MM.1S (cell line): Measurements from ENCODE around the gene SLC13A3.

Source experiments
- DNase-seq: peaks from one replicate; pipeline ENCODE4 v3.0.0-alpha.2; 2015
- H2AFZ ChIP-seq: fragments of 300-600 bp; sonication (generic); 2 replicates; pipeline ENCODE4 v1.6.0; 2016; ENCODE audit warnings: antibody characterized with exemption, low read length
- H3F3A ChIP-seq: fragments of 300-600 bp; sonication (generic); 2 replicates; pipeline ENCODE4 v1.6.1; 2016; ENCODE audit warnings: mild to moderate bottlenecking, antibody characterized with exemption, low read length, moderate library complexity, mixed read lengths; ENCODE audit not compliant: insufficient read depth
- H3K27ac ChIP-seq: fragments of 300-600 bp; sonication (generic); 2 replicates; pipeline ENCODE4 v1.5.1; 2016; ENCODE audit warnings: mild to moderate bottlenecking, low read length
- H3K27me3 ChIP-seq: fragments of 300-600 bp; sonication (generic); replicated peaks from 2 replicates; pipeline ENCODE4 v1.6.0; 2016; ENCODE audit warnings: low read length; ENCODE audit not compliant: insufficient read depth
- H3K36me3 ChIP-seq: fragments of 300-600 bp; sonication (generic); replicated peaks from 2 replicates; pipeline ENCODE4 v1.6.1; 2016; ENCODE audit warnings: mild to moderate bottlenecking, low read length, mixed read lengths; ENCODE audit not compliant: insufficient read depth
- H3K4me1 ChIP-seq: fragments of 300-600 bp; sonication (generic); 2 replicates; pipeline ENCODE4 v1.6.1; 2016; ENCODE audit warnings: low read length, mixed read lengths
- H3K4me2 ChIP-seq: fragments of 300-600 bp; sonication (generic); 2 replicates; pipeline ENCODE4 v1.6.0; 2016; ENCODE audit warnings: low read depth, low read length
- H3K4me3 ChIP-seq: fragments of 300-600 bp; sonication (generic); 2 replicates; pipeline ENCODE4 v1.5.1; 2016; ENCODE audit warnings: low read length, mixed read lengths
- H3K79me2 ChIP-seq: fragments of 300-600 bp; sonication (generic); 2 replicates; pipeline ENCODE4 v1.6.1; 2016; ENCODE audit warnings: mixed run types, low read length, mixed read lengths
- H3K9ac ChIP-seq: fragments of 300-600 bp; sonication (generic); 2 replicates; pipeline ENCODE4 v1.6.1; 2016; ENCODE audit warnings: low read length, mixed read lengths
- H3K9me2 ChIP-seq: fragments of 300-600 bp; sonication (generic); replicated peaks from 2 replicates; pipeline ENCODE4 v1.6.1; 2016; ENCODE audit warnings: mild to moderate bottlenecking, low read length, mixed read lengths; ENCODE audit not compliant: insufficient read depth
- H3K9me3 ChIP-seq: fragments of 300-600 bp; sonication (generic); replicated peaks from 2 replicates; pipeline ENCODE4 v1.6.1; 2016; ENCODE audit warnings: mild to moderate bottlenecking, low read length, mixed read lengths; ENCODE audit not compliant: insufficient read depth
- H4K20me1 ChIP-seq: fragments of 300-600 bp; sonication (generic); 2 replicates; pipeline ENCODE4 v1.6.1; 2016; ENCODE audit warnings: mild to moderate bottlenecking, low read length, moderate library complexity, mixed read lengths; ENCODE audit not compliant: insufficient read depth
- EZH2 ChIP-seq: fragments of 300-600 bp; sonication (generic); optimal IDR thresholded peaks from 2 replicates; pipeline ENCODE3; 2017; ENCODE audit warnings: low read depth, mild to moderate bottlenecking, antibody characterized with exemption, low read length, mixed read lengths
- EZH2phosphoT487 ChIP-seq: fragments of 300-600 bp; sonication (generic); IDR thresholded peaks from 2 replicates; pipeline ENCODE4 v1.6.1; 2018; ENCODE audit warnings: antibody characterized with exemption, low read length
- TF ChIP-seq, protein P1 (sequence below): fragments of 300-600 bp; sonication (generic); IDR thresholded peaks from 2 replicates; pipeline ENCODE4 v1.5.1; 2016; ENCODE audit warnings: antibody characterized with exemption, low read length, mixed read lengths

Gene SLC13A3

DNA sequence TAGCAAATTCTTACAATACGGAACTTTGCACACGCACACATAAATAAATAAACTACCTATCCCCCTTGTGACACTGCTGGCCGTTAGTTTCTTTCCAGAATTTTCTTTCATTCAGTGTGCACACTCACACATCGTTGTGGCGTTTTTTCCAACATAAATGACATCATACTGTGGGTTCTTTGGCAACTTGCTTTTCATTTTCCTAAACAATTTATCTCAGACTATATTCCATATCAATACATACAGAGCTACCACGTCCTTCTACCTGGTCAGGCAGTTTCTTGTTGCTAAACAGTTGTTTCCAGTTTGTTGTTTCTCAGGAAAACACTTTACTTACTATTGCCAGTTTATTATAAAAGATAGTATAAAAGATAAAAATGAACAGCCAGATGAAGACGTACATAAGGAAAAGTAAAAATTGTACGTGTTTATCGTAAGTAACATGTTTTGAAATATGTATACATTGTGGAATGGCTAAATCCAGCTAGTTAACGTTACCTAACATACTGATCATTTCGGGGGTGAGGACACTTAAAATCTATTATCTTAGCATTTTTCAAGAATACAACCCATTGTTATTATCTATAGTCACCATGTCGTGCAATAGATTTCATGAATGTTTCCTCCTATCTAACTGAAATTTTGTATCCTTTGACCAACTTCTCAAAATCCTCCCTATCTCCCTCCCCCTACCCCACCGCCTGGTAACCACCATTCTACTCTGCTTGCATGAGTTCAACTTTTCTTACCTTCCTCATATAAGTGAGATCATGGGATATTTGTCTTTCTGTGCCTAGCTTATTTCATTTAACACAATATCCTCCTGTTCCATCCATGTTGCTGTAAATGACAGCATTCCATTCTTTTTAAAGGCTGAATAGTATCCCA is 39.2 kb upstream of the SLC13A3 start:
- Histone ChIP-seq H2AFZ (peak overlapping the region; percentile 72; the same call in 1 of the 2 replicates), H3K79me2 (peaks cover 39% of the 10 kb centered on the region), H3K4me1 (peaks cover 34% of the 10 kb centered on the region), H3K4me3 (peak overlapping the region; percentile 72; the same call in 1 of the 2 replicates), H3F3A (no peaks in the 10 kb centered on the region), H3K9ac (peak overlapping the region; percentile 86; the same call in 1 of the 2 replicates), H3K9me3 (no peaks in the 10 kb centered on the region), H3K4me2 (peak overlapping the region; percentile 74; the same call in 1 of the 2 replicates), H4K20me1 (no peaks in the 10 kb centered on the region), H3K36me3 (peaks cover 5% of the 10 kb centered on the region; the same call in 1 of the 2 replicates), H3K27ac (no peak overlapping the region), H3K27me3 (no peaks in the 10 kb centered on the region), H3K9me2 (no peaks in the 10 kb centered on the region)
- TF ChIP-seq EZH2phosphoT487 (no peak), EZH2 (no peak)
- TF ChIP-seq, protein P1, sequence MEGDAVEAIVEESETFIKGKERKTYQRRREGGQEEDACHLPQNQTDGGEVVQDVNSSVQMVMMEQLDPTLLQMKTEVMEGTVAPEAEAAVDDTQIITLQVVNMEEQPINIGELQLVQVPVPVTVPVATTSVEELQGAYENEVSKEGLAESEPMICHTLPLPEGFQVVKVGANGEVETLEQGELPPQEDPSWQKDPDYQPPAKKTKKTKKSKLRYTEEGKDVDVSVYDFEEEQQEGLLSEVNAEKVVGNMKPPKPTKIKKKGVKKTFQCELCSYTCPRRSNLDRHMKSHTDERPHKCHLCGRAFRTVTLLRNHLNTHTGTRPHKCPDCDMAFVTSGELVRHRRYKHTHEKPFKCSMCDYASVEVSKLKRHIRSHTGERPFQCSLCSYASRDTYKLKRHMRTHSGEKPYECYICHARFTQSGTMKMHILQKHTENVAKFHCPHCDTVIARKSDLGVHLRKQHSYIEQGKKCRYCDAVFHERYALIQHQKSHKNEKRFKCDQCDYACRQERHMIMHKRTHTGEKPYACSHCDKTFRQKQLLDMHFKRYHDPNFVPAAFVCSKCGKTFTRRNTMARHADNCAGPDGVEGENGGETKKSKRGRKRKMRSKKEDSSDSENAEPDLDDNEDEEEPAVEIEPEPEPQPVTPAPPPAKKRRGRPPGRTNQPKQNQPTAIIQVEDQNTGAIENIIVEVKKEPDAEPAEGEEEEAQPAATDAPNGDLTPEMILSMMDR = no peak
- DNase-seq = no peak

DNA sequence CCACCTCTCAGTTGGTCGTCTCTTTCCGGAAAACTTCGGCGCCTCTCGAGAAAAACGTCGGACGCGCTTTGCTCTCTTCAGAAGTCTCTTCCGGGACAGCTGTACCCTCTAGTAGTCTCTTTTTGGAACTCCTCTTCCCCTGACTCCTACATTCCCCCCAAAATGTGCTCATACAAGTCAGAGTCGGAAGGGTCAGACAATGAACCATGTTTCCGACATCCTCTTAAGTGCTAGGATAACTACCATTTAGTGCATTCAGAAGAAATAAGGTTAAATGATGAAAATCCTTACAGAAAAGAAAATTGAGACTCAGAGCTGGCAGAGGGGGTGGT is 38.5 kb upstream of the SLC13A3 start:
- H3K36me3 ChIP-seq = peaks cover 5% of the 10 kb centered on the region; the same call in 1 of the 2 replicates
- H3K9me2 ChIP-seq = no peaks in the 10 kb centered on the region
- H3K9ac ChIP-seq = peak overlapping the region; percentile 86; the same call in 1 of the 2 replicates
- TF ChIP-seq EZH2 (no peak), EZH2phosphoT487 (no peak)
- TF ChIP-seq, protein P1 = no peak
- peak overlapping the region; percentile 74 for H3K4me2 ChIP-seq
- no peaks in the 10 kb centered on the region for H3K27me3 ChIP-seq
- H3K9me3 ChIP-seq = no peaks in the 10 kb centered on the region
- peak overlapping the region; percentile 72 for H3K4me3 ChIP-seq
- H4K20me1 ChIP-seq = no peaks in the 10 kb centered on the region
- no peaks in the 10 kb centered on the region for H3F3A ChIP-seq
- peak overlapping the region; percentile 72 for H2AFZ ChIP-seq
- peaks cover 46% of the 10 kb centered on the region for H3K79me2 ChIP-seq
- H3K4me1 ChIP-seq = peaks cover 36% of the 10 kb centered on the region
- peak overlapping the region; percentile 73; the same call in 1 of the 2 replicates for H3K27ac ChIP-seq
- DNase-seq = no peak

DNA sequence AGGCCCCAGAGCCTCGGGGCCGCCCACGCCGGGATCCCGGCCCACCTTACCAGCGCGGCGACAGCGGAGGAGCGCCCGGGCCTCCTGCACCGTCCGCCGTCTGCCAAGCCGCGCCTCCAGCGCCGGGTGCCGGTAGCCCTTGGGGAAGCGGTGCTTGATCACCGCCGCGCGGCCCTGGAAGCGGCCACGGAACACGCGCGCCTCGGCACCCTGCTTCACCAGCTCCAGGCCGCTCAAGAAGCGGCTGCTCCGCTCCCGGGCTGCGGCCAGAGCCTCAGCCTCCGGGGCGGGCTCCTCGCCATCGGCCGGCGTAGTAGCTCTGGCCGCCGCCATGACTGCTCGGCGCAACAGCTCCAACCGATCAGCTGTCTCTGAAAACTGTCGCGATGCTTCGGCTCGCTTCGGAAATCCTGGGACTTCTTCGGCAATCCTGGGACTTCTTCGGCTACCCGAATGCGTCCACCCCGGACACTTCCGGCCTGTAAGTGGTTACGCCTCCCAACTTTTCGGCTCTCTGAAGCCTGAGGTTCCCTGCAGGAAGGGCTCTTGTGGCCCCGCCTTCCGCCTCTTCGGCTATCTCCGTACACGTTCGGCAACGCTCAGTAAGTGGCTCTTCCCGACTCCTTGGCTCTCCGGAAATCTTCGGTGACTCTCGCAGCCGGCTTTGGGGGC is 38.0 kb upstream of the SLC13A3 start, which contains the start of gene TP53RK:
Gene TP53RK (minus strand): TSS at position 363 of the 672 bp plus-strand sequence. CDS start 30 bp downstream, at position 333.
- peak within 1 kb of the TSS; percentile 73 for H3K27ac ChIP-seq
- no peaks in the 10 kb centered on the region for H3K9me2 ChIP-seq
- H3K9ac ChIP-seq = peak within 1 kb of the TSS; percentile 86
- H3K9me3 ChIP-seq = no peaks in the 10 kb centered on the region
- peaks cover 37% of the 10 kb centered on the region for H3K4me1 ChIP-seq
- 0 out of 2 replicates have a peak, but pooled peaks cover 5% of the 10 kb centered on the region for H3F3A ChIP-seq
- peak; percentile 99 for DNase-seq
- H3K79me2 ChIP-seq = peaks cover 51% of the 10 kb centered on the region
- TF ChIP-seq EZH2 = no peak
- TF ChIP-seq, protein P1 = peak; percentile 22
- H2AFZ ChIP-seq = peak within 1 kb of the TSS; percentile 72
- peaks cover 5% of the 10 kb centered on the region; the same call in 1 of the 2 replicates for H3K36me3 ChIP-seq
- H3K4me2 ChIP-seq = peak within 1 kb of the TSS; percentile 80
- peak within 1 kb of the TSS; percentile 72 for H3K4me3 ChIP-seq
- no peaks in the 10 kb centered on the region for H4K20me1 ChIP-seq
- no peaks in the 10 kb centered on the region for H3K27me3 ChIP-seq
